Measurements from ENCODE around the gene TRAPPC10.

GRCh38 chr21:44049182-44049581 lies 37.1 kb downstream of the TRAPPC10 start:
- TF ChIP-seq CTCF (conservative IDR thresholded peaks at IDR 0.05 in 1 of 2, IDR thresholded peaks at IDR 0.05 in 1 of 2; ENCODE audit: low read depth in 1 of 2, low read length in 2 of 2) (no peak), EZH2 (IDR thresholded peaks at IDR 0.05; ENCODE audit: low read length, missing control alignments) (no peak)

All from fibroblast of lung (primary cell).